ENCODE results near the gene IL31RA.
A peak's percentile ranks its signal among the peaks of the same experiment; 100 is the strongest.
"Not testable (repeated sequence)": the region's sequence is repeated elsewhere in the genome, so short reads cannot be mapped to it uniquely, and the experiment has no call there.

IL31RA gene
- total RNA-seq, result 0 to 0.07 (median 0) reads per million in 3 experiments

- no peak for DNase-seq
These were observed at the start of gene IL31RA for GRCh38 chr5:55850839-55851674. Gene IL31RA, plus strand, starts transcription at chr5:55851357. Its CDS starts 214 bp downstream, at chr5:55851571.

GRCh38 chr5:55808814-55809213 lies 42.3 kb upstream of the IL31RA start:
- DNase-seq, result peak; percentile 49

- DNase-seq, result not testable (repeated sequence)
These were observed 35.2 kb upstream of the IL31RA start for GRCh38 chr5:55815939-55816338.

GRCh38 chr5:55816342-55816741 lies 34.8 kb upstream of the IL31RA start:
- no peak for DNase-seq

- no peak for DNase-seq
These were observed 34.1 kb upstream of the IL31RA start for GRCh38 chr5:55817030-55817429.

GRCh38 chr5:55820488-55820887 lies 30.7 kb upstream of the IL31RA start:
- DNase-seq, result no peak

GRCh38 chr5:55821731-55822512 lies 29.2 kb upstream of the IL31RA start:
- DNase-seq, result peak; percentile 4

- no peak for DNase-seq
These were observed 27.9 kb upstream of the IL31RA start for GRCh38 chr5:55823151-55823796.

GRCh38 chr5:55829956-55830355 lies 21.2 kb upstream of the IL31RA start:
- no peak for DNase-seq

GRCh38 chr5:55832446-55832845 lies 18.7 kb upstream of the IL31RA start:
- no peak for DNase-seq

GRCh38 chr5:55836191-55836590 lies 15.0 kb upstream of the IL31RA start:
- no peak for DNase-seq

- no peak for DNase-seq
These were observed 9.2 kb upstream of the IL31RA start for GRCh38 chr5:55841976-55842375.

- DNase-seq, result no peak
These were observed 3.3 kb upstream of the IL31RA start for GRCh38 chr5:55847837-55848236.

GRCh38 chr5:55848783-55849182 lies 2.4 kb upstream of the IL31RA start:
- DNase-seq, result no peak

- DNase-seq, result no peak
These were observed 470 bp downstream of the IL31RA start for GRCh38 chr5:55851675-55851979.

- DNase-seq, result no peak
These were observed 1.3 kb downstream of the IL31RA start for GRCh38 chr5:55852503-55852902.

GRCh38 chr5:55853041-55853670 lies 2.0 kb downstream of the IL31RA start:
- DNase-seq, result no peak

- no peak for DNase-seq
These were observed 2.7 kb downstream of the IL31RA start for GRCh38 chr5:55853818-55854217.

- DNase-seq, result peak; percentile 1
These were observed 4.4 kb downstream of the IL31RA start for GRCh38 chr5:55855509-55855908.

GRCh38 chr5:55856516-55857246 lies 5.5 kb downstream of the IL31RA start:
- peak; percentile 48 for DNase-seq

GRCh38 chr5:55857247-55857640 lies 6.1 kb downstream of the IL31RA start:
- no peak for DNase-seq

- DNase-seq, result no peak
These were observed 6.9 kb downstream of the IL31RA start for GRCh38 chr5:55858104-55858503.
